ENCODE results near the gene ZNF469. TPM values are rescaled to one million over a fixed set of nuclear protein-coding genes. Genes with fewer than 3 reads are reported as not detected.
"Not testable (repeated sequence)": the region's sequence is repeated elsewhere in the genome, so short reads cannot be mapped to it uniquely, and the experiment has no call there.

The ZNF469 gene
- polyA plus RNA-seq, 3 donors: 0.02 to 0.16 (median 0.10) TPM

DNA sequence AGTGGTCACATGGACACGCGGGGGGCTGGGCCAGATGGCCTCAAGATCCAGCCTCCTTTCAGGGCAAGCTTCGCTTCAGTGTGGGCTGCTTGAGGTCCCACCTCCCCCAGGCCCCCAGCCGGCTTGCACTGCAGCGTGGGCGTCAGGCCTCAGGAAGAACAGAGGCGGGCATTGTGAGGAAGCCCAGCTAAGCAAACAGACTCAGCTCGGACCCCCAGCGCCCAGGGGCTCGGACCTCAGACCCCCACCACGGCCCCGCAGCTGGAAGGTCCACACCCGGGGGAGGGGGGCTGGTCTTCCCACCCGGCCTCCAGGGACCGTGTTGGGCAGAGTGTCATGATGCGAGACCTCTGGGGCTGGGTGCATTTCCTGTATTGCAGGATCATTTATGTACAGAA, 24.7 kb upstream of the ZNF469 start:
- Mint-ChIP-seq H3K27me3 (ENCODE audit: low read depth in 3 of 3) (peaks cover 1 to 8% (median 4%) of the 10 kb centered on the region in 3 donors), H3K4me3 (no peak overlapping the region), H3K9me3 (peaks cover 0 to 9% (median 3%) of the 10 kb centered on the region in 7 donors), H3K4me1 (no peaks in the 10 kb centered on the region), H3K27ac (no peak overlapping the region), H3K36me3 (no peaks in the 10 kb centered on the region)
- peaks cover 0 to under 1% of the 10 kb centered on the region in 2 donors for H3K27me3 ChIP-seq (ENCODE audit: control insufficient read depth in 2 of 2, insufficient read depth in 2 of 2, low read length in 2 of 2)
- no peak overlapping the region for H2AFZ ChIP-seq (ENCODE audit: insufficient read depth, low read depth, low read length, poor library complexity, severe bottlenecking)
- no peak overlapping the region for H3K4me2 ChIP-seq (replicated peaks; ENCODE audit: extremely low read depth, low read length, poor library complexity, severe bottlenecking)
- no peak overlapping the region for H3K9ac ChIP-seq (ENCODE audit: insufficient read depth, low read length, poor library complexity, severe bottlenecking)
- intact Hi-C loops (cut with micrococcal nuclease): no loop called here
- no peaks in the 10 kb centered on the region for H3K36me3 ChIP-seq (replicated peaks in 1 of 2; ENCODE audit: control insufficient read depth in 1 of 2, insufficient read depth in 2 of 2, low read length in 2 of 2)
- DNase-seq: no peak
- no peak overlapping the region for H3K27ac ChIP-seq (ENCODE audit: low read depth in 1 of 2, low read length in 2 of 2)
- H3K4me1 ChIP-seq (ENCODE audit: control insufficient read depth in 1 of 2, insufficient read depth in 2 of 2, low read length in 2 of 2): no peaks in the 10 kb centered on the region
- 80% methylated on average over 13 of the region's 16 CpGs for WGBS (ENCODE audit: insufficient coverage)
- H3K9me3 ChIP-seq (replicated peaks in 1 of 2; ENCODE audit: control insufficient read depth in 1 of 2, insufficient read depth in 1 of 2, low read length in 2 of 2): no peaks in the 10 kb centered on the region
- no peaks in the 10 kb centered on the region for H3K79me2 ChIP-seq (ENCODE audit: insufficient read depth, low read length)
- no peak overlapping the region for H3K4me3 ChIP-seq (replicated peaks in 1 of 3; ENCODE audit: low read depth in 2 of 3, low read length in 3 of 3)
- H4K20me1 ChIP-seq (ENCODE audit: insufficient read depth, low read length): no peaks in the 10 kb centered on the region
- TF ChIP-seq, protein P1, sequence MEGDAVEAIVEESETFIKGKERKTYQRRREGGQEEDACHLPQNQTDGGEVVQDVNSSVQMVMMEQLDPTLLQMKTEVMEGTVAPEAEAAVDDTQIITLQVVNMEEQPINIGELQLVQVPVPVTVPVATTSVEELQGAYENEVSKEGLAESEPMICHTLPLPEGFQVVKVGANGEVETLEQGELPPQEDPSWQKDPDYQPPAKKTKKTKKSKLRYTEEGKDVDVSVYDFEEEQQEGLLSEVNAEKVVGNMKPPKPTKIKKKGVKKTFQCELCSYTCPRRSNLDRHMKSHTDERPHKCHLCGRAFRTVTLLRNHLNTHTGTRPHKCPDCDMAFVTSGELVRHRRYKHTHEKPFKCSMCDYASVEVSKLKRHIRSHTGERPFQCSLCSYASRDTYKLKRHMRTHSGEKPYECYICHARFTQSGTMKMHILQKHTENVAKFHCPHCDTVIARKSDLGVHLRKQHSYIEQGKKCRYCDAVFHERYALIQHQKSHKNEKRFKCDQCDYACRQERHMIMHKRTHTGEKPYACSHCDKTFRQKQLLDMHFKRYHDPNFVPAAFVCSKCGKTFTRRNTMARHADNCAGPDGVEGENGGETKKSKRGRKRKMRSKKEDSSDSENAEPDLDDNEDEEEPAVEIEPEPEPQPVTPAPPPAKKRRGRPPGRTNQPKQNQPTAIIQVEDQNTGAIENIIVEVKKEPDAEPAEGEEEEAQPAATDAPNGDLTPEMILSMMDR (IDR thresholded peaks at IDR 0.05): no peak

DNA sequence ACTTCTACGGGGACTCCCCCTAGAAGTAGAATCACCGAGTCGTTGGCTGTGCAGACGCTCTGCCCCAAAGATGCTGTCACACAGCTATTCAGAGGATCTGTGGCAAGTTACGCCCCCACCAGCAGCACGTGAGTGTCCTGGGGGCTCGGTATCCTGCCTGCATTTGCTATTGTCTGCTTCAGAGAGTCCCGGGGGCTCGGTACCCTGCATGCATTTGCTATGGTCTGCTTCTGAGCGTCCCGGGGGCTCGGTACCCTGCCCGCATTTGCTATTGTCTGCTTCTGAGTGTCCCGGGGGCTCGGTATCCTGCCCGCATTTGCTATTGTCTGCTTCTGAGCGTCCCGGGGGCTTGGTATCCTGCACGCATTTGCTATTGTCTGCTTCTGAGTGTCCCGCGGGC, 23.8 kb upstream of the ZNF469 start:
- Histone ChIP-seq H3K27me3 (ENCODE audit: control insufficient read depth in 2 of 2, insufficient read depth in 2 of 2, low read length in 2 of 2) (peaks cover 0 to 2% of the 10 kb centered on the region in 2 donors), H3K9me3 (replicated peaks in 1 of 2; ENCODE audit: control insufficient read depth in 1 of 2, insufficient read depth in 1 of 2, low read length in 2 of 2) (no peaks in the 10 kb centered on the region), H3K36me3 (replicated peaks in 1 of 2; ENCODE audit: control insufficient read depth in 1 of 2, insufficient read depth in 2 of 2, low read length in 2 of 2) (no peaks in the 10 kb centered on the region), H3K4me3 (replicated peaks in 1 of 3; ENCODE audit: low read depth in 2 of 3, low read length in 3 of 3) (no peak overlapping the region), H3K4me2 (replicated peaks; ENCODE audit: extremely low read depth, low read length, poor library complexity, severe bottlenecking) (no peak overlapping the region), H2AFZ (ENCODE audit: insufficient read depth, low read depth, low read length, poor library complexity, severe bottlenecking) (no peak overlapping the region), H4K20me1 (ENCODE audit: insufficient read depth, low read length) (no peaks in the 10 kb centered on the region), H3K27ac (ENCODE audit: low read depth in 1 of 2, low read length in 2 of 2) (no peak overlapping the region), H3K4me1 (ENCODE audit: control insufficient read depth in 1 of 2, insufficient read depth in 2 of 2, low read length in 2 of 2) (no peaks in the 10 kb centered on the region), H3K79me2 (ENCODE audit: insufficient read depth, low read length) (no peaks in the 10 kb centered on the region), H3K9ac (ENCODE audit: insufficient read depth, low read length, poor library complexity, severe bottlenecking) (no peak overlapping the region)
- DNase-seq: no peak
- intact Hi-C loops (cut with micrococcal nuclease): no loop called here
- H3K27ac Mint-ChIP-seq: no peak overlapping the region
- H3K27me3 Mint-ChIP-seq (ENCODE audit: low read depth in 3 of 3): peaks cover 4 to 15% (median 5%) of the 10 kb centered on the region in 3 donors
- H3K4me1 Mint-ChIP-seq: no peaks in the 10 kb centered on the region
- TF ChIP-seq, protein P1 (IDR thresholded peaks at IDR 0.05): no peak
- no peaks in the 10 kb centered on the region for H3K36me3 Mint-ChIP-seq
- no peak overlapping the region for H3K4me3 Mint-ChIP-seq
- 91% methylated on average over 21 of the region's 21 CpGs for WGBS (ENCODE audit: insufficient coverage)
- H3K9me3 Mint-ChIP-seq: peaks cover 0 to 12% (median 4%) of the 10 kb centered on the region in 7 donors

DNA sequence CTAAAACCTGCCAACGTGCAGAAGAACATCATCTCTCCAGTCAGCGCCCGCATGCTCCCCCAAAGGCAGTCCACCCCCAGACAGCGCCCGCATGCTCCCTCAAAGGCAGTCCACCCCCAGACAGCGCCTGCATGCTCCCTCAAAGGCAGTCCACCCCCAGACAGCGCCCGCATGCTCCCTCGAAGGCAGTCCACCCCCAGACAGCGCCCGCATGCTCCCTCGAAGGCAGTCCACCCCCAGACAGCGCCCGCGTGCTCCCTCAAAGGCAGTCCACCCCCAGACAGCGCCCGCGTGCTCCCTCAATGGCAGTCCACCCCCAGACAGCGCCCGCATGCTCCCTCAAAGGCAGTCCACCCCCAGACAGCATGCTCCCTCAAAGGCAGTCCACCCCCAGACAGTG, 22.4 kb upstream of the ZNF469 start:
- H3K36me3 Mint-ChIP-seq; H3K4me1 Mint-ChIP-seq; H3K36me3 ChIP-seq (replicated peaks in 1 of 2; ENCODE audit: control insufficient read depth in 1 of 2, insufficient read depth in 2 of 2, low read length in 2 of 2); DNase-seq; H3K4me3 ChIP-seq (replicated peaks in 1 of 3; ENCODE audit: low read depth in 2 of 3, low read length in 3 of 3); H3K79me2 ChIP-seq (ENCODE audit: insufficient read depth, low read length); H3K4me2 ChIP-seq (replicated peaks; ENCODE audit: extremely low read depth, low read length, poor library complexity, severe bottlenecking); H3K4me3 Mint-ChIP-seq; H3K27ac ChIP-seq (ENCODE audit: low read depth in 1 of 2, low read length in 2 of 2); H3K9ac ChIP-seq (ENCODE audit: insufficient read depth, low read length, poor library complexity, severe bottlenecking); H4K20me1 ChIP-seq (ENCODE audit: insufficient read depth, low read length); H3K9me3 ChIP-seq (replicated peaks in 1 of 2; ENCODE audit: control insufficient read depth in 1 of 2, insufficient read depth in 1 of 2, low read length in 2 of 2); H3K27me3 ChIP-seq (ENCODE audit: control insufficient read depth in 2 of 2, insufficient read depth in 2 of 2, low read length in 2 of 2); H2AFZ ChIP-seq (ENCODE audit: insufficient read depth, low read depth, low read length, poor library complexity, severe bottlenecking); H3K4me1 ChIP-seq (ENCODE audit: control insufficient read depth in 1 of 2, insufficient read depth in 2 of 2, low read length in 2 of 2); intact Hi-C loops (cut with micrococcal nuclease); H3K27ac Mint-ChIP-seq: not testable (repeated sequence)
- Mint-ChIP-seq H3K9me3 (peaks cover 0 to 12% (median 5%) of the 10 kb centered on the region in 7 donors), H3K27me3 (ENCODE audit: low read depth in 3 of 3) (peaks cover 6 to 15% (median 7%) of the 10 kb centered on the region in 3 donors)
- 96% methylated on average over 10 of the region's 20 CpGs for WGBS (ENCODE audit: insufficient coverage)

Data from CD14-positive monocyte (primary cell).